ENCODE results near the gene KMT2B.

DNA sequence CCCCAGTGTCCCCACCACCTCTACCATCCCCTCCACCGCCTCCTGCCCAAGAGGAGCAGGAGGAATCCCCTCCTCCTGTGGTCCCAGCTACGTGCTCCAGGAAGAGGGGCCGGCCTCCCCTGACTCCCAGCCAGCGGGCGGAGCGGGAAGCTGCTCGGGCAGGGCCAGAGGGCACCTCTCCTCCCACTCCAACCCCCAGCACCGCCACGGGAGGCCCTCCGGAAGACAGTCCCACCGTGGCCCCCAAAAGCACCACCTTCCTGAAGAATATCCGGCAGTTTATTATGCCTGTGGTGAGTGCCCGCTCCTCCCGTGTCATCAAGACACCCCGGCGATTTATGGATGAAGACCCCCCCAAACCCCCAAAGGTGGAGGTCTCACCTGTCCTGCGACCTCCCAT lies 2.8 kb downstream of the KMT2B start:
- TF ChIP-seq, protein P1, sequence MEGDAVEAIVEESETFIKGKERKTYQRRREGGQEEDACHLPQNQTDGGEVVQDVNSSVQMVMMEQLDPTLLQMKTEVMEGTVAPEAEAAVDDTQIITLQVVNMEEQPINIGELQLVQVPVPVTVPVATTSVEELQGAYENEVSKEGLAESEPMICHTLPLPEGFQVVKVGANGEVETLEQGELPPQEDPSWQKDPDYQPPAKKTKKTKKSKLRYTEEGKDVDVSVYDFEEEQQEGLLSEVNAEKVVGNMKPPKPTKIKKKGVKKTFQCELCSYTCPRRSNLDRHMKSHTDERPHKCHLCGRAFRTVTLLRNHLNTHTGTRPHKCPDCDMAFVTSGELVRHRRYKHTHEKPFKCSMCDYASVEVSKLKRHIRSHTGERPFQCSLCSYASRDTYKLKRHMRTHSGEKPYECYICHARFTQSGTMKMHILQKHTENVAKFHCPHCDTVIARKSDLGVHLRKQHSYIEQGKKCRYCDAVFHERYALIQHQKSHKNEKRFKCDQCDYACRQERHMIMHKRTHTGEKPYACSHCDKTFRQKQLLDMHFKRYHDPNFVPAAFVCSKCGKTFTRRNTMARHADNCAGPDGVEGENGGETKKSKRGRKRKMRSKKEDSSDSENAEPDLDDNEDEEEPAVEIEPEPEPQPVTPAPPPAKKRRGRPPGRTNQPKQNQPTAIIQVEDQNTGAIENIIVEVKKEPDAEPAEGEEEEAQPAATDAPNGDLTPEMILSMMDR (IDR thresholded peaks at IDR 0.05) = no peak
- TF ChIP-seq POLR2A (IDR thresholded peaks at IDR 0.05) = no peak
- no peak for TF ChIP-seq POLR2AphosphoS5 (IDR thresholded peaks at IDR 0.05)

Measured in breast epithelium (tissue), 3 donors.